Testis (tissue), 3 donors: ENCODE results near the gene ERP27. TPM values are rescaled to one million over a fixed set of nuclear protein-coding genes. Genes with fewer than 3 reads are reported as not detected.
A peak's percentile ranks its signal among the peaks of the same experiment; 100 is the strongest.

Experiments
- DNase-seq: peaks from one replicate; pipeline ENCODE4 v3.0.0-alpha.2; 2019
- H3K27ac ChIP-seq, 2 donors: fragments of 200-600 bp; sonication (generic); one replicate each; pipeline ENCODE4 v1.5.1; 2019
- H3K27me3 ChIP-seq: fragments of 200-600 bp; sonication (generic); one replicate; pipeline ENCODE4 v1.5.1; 2019
- H3K36me3 ChIP-seq: fragments of 200-600 bp; sonication (generic); one replicate; pipeline ENCODE4 v1.5.1; 2017; ENCODE audit warnings: low read depth; ENCODE audit errors: missing control alignments
- H3K4me1 ChIP-seq: fragments of 200-600 bp; sonication (generic); one replicate; pipeline ENCODE4 v1.5.1; 2019
- H3K4me3 ChIP-seq, 2 donors: fragments of 200-600 bp; sonication (generic); one replicate each; pipeline ENCODE4 v1.5.1; 2017 to 2019
- H3K9me3 ChIP-seq: fragments of 200-600 bp; sonication (generic); one replicate; pipeline ENCODE4 v1.5.1; 2017
- POLR2A ChIP-seq: fragments of 450-650 bp; IDR thresholded peaks from one replicate; pipeline ENCODE4 v1.6.1; 2017; ENCODE audit warnings: antibody characterized with exemption, mild to moderate bottlenecking, moderate library complexity
- WGBS, 2 donors: methylation state at CpG; one replicate each; pipeline ENCODE4 v1.1.5; 2018; 5-methylcytosine and 5-hydroxymethylcytosine counted together
- intact Hi-C: fragments of 100-400 bp; cut with DNase I; formaldehyde crosslinking; loops from one replicate; pipeline ENCODE4 v1.15.1; 2023; ENCODE audit warnings: low total_unique reads
- polyA plus RNA-seq: library from polyadenylated mRNA; stranded (reverse); fragments of 350-450 nt; fragmentation: Illumina TruSeq; extraction: RNeasy Lipid Tissue Mini Kit (QIAGEN cat#74804); gene quantifications from one replicate; pipeline ENCODE4 v1.2.3, GENCODE V29; 2014; ENCODE audit warnings: low read depth, low replicate concordance; ENCODE audit not compliant: insufficient read depth
- total RNA-seq, 2 donors: library from RNA; depleted of rRNA; stranded (reverse); fragments of >200 nt; gene quantifications; one replicate each; pipeline ENCODE4 v1.2.3, GENCODE V29; 2016
- TF ChIP-seq, protein P1 (sequence below), 3 experiments: fragments of 450-650 bp in 2 of 3; fragments of 200-600 bp in 1 of 3; sonication (generic) in 1 of 3; IDR thresholded peaks; one replicate each; pipeline ENCODE4 v1.5.1; 2016 to 2019; ENCODE audit warnings: antibody characterized with exemption in 3 of 3, mild to moderate bottlenecking in 2 of 3, moderate library complexity in 1 of 3

The ERP27 gene
- total and polyA plus RNA-seq, 3 donors from 2014 or later: 0.12 to 0.39 (median 0.34) TPM

DNA sequence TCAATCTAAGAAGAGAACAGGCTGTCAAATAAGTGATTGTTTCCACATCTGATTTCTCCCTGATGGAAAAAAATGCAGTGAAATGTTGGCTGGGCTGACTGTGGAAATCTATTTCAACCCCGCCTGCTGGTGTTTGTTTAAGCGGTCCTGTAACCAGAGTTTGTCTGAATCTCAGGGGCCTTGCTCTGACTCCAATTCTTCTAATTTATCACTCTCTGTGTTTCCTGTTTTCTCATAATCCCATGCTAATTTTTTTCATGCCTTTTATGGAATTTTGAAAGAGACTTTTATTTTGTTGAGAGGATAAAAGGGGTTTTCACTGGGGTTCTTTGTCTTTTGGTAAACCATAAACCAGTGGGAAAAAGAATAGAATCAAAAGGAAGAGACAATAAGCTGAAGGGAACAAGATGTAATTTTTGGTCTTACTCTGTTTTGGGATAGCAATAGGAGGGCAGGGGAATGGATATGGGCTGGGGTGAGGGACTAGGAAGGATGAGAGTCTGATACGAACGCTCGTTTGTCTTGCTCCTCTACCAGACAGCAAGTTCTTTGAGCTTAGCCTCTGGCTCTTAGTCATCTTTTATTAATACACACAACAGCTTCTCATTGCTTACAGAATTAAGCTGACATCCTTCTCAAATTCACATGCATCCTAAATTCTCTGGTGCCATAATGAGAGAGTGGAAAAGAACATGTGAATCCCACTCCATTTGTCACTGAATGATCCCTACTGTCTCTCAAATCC is 44.7 kb downstream of the ERP27 start:
- intact Hi-C loops: loop anchor here (10.0 kb wide), 2 partner anchors 49 to 51 kb away; partner anchors contain the start of gene ART4
- peak; percentile 31 for DNase-seq

DNA sequence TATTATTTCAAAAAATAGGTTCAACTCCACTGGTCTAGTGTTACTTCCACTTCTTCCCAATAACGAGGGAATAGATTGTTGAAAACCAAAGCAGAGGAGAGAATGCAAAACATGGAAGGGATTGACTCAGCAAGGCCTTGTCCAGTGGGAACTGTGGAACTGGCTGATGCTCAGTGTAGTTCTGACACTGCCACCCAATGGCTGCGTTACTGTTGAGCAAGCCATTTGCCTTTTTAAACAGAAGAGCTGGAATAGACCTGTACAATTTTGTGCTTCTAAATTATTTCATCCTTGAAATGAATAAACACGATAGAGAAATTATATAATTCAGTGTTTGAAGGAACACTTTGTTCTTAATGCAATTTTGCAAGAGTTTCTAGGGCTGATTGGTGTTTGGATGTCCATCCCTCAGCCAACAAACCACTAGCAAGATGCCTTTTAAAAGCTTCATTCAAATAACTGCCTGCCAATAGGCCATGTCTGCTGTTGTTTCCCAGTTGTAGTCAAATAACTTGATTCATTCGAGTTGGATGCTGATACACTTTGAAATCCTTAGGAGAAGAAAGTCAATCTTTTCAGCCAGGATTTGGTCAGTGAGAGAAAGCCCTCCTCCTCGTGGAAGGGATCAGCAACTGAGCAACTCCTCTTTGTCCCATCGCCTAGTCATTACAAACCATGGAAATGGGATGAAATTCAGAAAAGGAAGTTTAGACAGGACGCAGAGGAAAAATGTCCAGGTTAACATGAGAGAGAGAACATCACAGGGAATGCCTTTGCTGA is 45.4 kb downstream of the ERP27 start:
- no peak overlapping the region for H3K4me3 ChIP-seq
- H3K27ac ChIP-seq: peak overlapping the region; percentile 56 to 75
- DNase-seq: peak; percentile 81
- 44 to 49% methylated on average over 7 of the region's 7 CpGs for WGBS, 2 donors
- intact Hi-C loops: loop anchor here (10.0 kb wide), 2 partner anchors 48 to 52 kb away; partner anchors contain the start of gene ART4
- no peaks in the 10 kb centered on the region for H3K9me3 ChIP-seq
- H3K27me3 ChIP-seq: no peaks in the 10 kb centered on the region
- peaks cover 10% of the 10 kb centered on the region for H3K4me1 ChIP-seq
- no peaks in the 10 kb centered on the region for H3K36me3 ChIP-seq
- TF ChIP-seq, protein P1, sequence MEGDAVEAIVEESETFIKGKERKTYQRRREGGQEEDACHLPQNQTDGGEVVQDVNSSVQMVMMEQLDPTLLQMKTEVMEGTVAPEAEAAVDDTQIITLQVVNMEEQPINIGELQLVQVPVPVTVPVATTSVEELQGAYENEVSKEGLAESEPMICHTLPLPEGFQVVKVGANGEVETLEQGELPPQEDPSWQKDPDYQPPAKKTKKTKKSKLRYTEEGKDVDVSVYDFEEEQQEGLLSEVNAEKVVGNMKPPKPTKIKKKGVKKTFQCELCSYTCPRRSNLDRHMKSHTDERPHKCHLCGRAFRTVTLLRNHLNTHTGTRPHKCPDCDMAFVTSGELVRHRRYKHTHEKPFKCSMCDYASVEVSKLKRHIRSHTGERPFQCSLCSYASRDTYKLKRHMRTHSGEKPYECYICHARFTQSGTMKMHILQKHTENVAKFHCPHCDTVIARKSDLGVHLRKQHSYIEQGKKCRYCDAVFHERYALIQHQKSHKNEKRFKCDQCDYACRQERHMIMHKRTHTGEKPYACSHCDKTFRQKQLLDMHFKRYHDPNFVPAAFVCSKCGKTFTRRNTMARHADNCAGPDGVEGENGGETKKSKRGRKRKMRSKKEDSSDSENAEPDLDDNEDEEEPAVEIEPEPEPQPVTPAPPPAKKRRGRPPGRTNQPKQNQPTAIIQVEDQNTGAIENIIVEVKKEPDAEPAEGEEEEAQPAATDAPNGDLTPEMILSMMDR (IDR thresholded peaks at IDR 0.05): no peak
- no peak for TF ChIP-seq POLR2A

More for the DNA sequence above, 44.7 kb downstream of the ERP27 start:
- H3K36me3 ChIP-seq: no peaks in the 10 kb centered on the region
- H3K4me1 ChIP-seq: peaks cover 10% of the 10 kb centered on the region
- no peaks in the 10 kb centered on the region for H3K9me3 ChIP-seq
- no peaks in the 10 kb centered on the region for H3K27me3 ChIP-seq
- no peak for TF ChIP-seq POLR2A
- TF ChIP-seq, protein P1 (IDR thresholded peaks at IDR 0.05): no peak
- H3K27ac ChIP-seq: peak overlapping the region; percentile 56 to 75
- 36 to 45% methylated on average over 5 of the region's 5 CpGs for WGBS, 2 donors
- H3K4me3 ChIP-seq: no peak overlapping the region

DNA sequence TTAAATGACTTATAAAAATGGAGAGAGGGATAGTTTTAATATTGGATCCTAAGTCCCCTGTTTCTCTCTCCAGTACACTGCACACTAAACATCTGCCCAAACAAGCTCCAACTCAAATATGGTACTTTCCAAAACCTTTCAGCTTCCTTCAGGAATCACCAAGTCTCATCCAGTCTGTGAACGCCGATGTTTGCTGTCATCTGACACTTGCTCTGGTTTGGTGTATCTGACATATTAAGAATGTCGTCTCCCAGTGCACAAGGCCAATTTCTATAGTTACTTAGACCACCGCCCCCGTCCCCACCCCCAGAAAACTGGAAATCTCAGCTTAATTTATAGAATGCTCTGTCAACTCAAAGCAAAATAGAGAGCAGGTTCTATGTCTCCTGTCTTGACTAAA is 47.6 kb downstream of the ERP27 start:
- Histone ChIP-seq H3K4me1 (peaks cover 10% of the 10 kb centered on the region), H3K27me3 (no peaks in the 10 kb centered on the region), H3K27ac (no peak overlapping the region), H3K4me3 (no peak overlapping the region), H3K36me3 (no peaks in the 10 kb centered on the region), H3K9me3 (no peaks in the 10 kb centered on the region)
- intact Hi-C loops: loop anchor here (10.0 kb wide), 2 partner anchors 46 to 54 kb away; partner anchors contain the start of gene ART4
- TF ChIP-seq, protein P1 (IDR thresholded peaks at IDR 0.05): no peak
- no peak for TF ChIP-seq POLR2A
- 89 to 95% methylated on average over 5 of the region's 5 CpGs for whole genome bisulfite sequencing, 2 donors
- no peak for DNase-seq

DNA sequence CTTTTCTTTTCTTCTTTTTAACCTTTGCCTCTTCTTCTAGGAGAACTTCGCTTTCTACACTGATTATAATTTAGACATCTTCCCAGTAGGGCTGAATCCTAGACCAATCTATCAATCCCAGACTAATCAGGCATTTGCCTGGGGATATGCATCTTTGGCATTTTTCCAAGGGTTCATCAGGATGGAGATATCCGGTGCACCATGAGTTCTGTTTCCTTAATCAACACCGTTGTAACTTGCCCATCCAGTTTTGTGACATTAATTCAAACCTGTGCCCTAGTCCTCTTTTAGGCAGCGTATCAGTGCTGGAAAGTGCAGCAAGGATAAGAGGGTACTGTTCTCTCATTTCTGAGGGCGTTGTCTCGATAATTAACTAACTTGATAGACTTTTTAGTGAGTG is 52.1 kb downstream of the ERP27 start:
- intact Hi-C loops: no loop called here
- Histone ChIP-seq H3K27me3 (no peaks in the 10 kb centered on the region), H3K4me1 (no peaks in the 10 kb centered on the region), H3K27ac (peak overlapping the region in 1 of 2 donors; percentile 85), H3K9me3 (no peaks in the 10 kb centered on the region), H3K4me3 (no peak overlapping the region), H3K36me3 (no peaks in the 10 kb centered on the region)
- no peak for DNase-seq
- WGBS, 2 donors: 75 to 77% methylated on average over 6 of the region's 6 CpGs
- TF ChIP-seq POLR2A: no peak
- TF ChIP-seq, protein P1 (IDR thresholded peaks at IDR 0.05): no peak
